Thoracic aorta (tissue), 2 donors: ENCODE measurements around the gene ORC6. TPM values are rescaled to one million over a fixed set of nuclear protein-coding genes. Genes with fewer than 3 reads are reported as not detected.

ENCODE experiments used
- ATAC-seq: fragments of 150-250 bp; one replicate; pipeline ENCODE4 v1.8.0; 2017; ENCODE audit warnings: low read depth; ENCODE audit not compliant: insufficient number of reproducible peaks, low FRiP score
- DNase-seq: peaks from one replicate; pipeline ENCODE4 v3.0.0-alpha.2; 2020; ENCODE audit warnings: low spot score
- H3K27ac ChIP-seq, 2 donors: fragments of 200-600 bp; sonication (generic); 1 replicate in 1 of 2; 2 replicates in 1 of 2; pipeline ENCODE4 v1.5.1; 2016; ENCODE audit warnings: mild to moderate bottlenecking in 2 of 2, moderate library complexity in 2 of 2
- H3K27me3 ChIP-seq: fragments of 200-600 bp; sonication (generic); replicated peaks from 2 replicates; pipeline ENCODE4 v1.6.0; 2016; ENCODE audit warnings: mild to moderate bottlenecking; ENCODE audit not compliant: insufficient read depth
- H3K36me3 ChIP-seq: fragments of 200-600 bp; sonication (generic); one replicate; pipeline ENCODE4 v1.5.1; 2016
- H3K4me1 ChIP-seq, 2 donors: fragments of 200-600 bp; sonication (generic); 1 replicate in 1 of 2; 2 replicates in 1 of 2; pipeline versions ENCODE4 v1.5.1 to v1.6.0; 2016; ENCODE audit warnings: low read depth in 2 of 2, mild to moderate bottlenecking in 1 of 2; ENCODE audit not compliant: control insufficient read depth in 1 of 2
- H3K4me3 ChIP-seq: fragments of 200-600 bp; sonication (generic); 2 replicates; pipeline ENCODE4 v1.5.1; 2016; ENCODE audit warnings: mild to moderate bottlenecking
- H3K9me3 ChIP-seq: fragments of 200-600 bp; sonication (generic); 2 replicates; pipeline ENCODE4 v1.5.1; 2016
- total RNA-seq, 2 donors: library from RNA; depleted of rRNA; stranded (reverse); fragments of >200 nt; gene quantifications; one replicate each; pipeline versions ENCODE4 v1.1.0 to v1.2.3, GENCODE V29; 2016
- TF ChIP-seq, protein P1 (sequence below): fragments of 200-600 bp; sonication (generic); IDR thresholded peaks from one replicate; pipeline ENCODE4 v1.5.1; 2019; ENCODE audit warnings: antibody characterized with exemption

Gene ORC6
- total RNA-seq, 2 donors from 2014 or later = 2.0 to 14.8 TPM

DNA sequence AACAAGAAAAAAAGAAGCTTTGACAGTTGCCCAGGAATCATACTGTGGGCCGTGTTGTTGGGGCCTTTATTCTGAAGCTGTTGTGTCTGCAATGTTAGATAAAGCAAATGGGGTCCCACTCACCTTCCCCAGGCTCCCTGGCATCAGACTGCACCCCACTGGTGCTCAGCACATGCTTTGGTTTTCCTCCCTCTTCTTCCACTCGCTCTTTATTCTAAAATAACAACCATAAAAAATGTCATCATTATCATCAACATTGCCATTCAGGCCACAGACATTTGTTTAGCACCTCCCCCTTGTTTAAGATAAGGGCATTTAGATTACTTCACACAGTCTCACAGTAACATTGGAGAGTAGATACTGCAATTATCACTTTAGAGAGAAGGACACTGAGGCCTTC, 50.5 kb downstream of the ORC6 start:
- no peak overlapping the region for H3K27ac ChIP-seq
- TF ChIP-seq, protein P1, sequence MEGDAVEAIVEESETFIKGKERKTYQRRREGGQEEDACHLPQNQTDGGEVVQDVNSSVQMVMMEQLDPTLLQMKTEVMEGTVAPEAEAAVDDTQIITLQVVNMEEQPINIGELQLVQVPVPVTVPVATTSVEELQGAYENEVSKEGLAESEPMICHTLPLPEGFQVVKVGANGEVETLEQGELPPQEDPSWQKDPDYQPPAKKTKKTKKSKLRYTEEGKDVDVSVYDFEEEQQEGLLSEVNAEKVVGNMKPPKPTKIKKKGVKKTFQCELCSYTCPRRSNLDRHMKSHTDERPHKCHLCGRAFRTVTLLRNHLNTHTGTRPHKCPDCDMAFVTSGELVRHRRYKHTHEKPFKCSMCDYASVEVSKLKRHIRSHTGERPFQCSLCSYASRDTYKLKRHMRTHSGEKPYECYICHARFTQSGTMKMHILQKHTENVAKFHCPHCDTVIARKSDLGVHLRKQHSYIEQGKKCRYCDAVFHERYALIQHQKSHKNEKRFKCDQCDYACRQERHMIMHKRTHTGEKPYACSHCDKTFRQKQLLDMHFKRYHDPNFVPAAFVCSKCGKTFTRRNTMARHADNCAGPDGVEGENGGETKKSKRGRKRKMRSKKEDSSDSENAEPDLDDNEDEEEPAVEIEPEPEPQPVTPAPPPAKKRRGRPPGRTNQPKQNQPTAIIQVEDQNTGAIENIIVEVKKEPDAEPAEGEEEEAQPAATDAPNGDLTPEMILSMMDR = no peak
- no peaks in the 10 kb centered on the region for H3K9me3 ChIP-seq
- DNase-seq (no peak), ATAC-seq (no peak)
- H3K27me3 ChIP-seq = no peaks in the 10 kb centered on the region
- H3K36me3 ChIP-seq = no peaks in the 10 kb centered on the region
- no peak overlapping the region for H3K4me3 ChIP-seq
- H3K4me1 ChIP-seq = peaks cover 0 to 6% of the 10 kb centered on the region in 2 donors

DNA sequence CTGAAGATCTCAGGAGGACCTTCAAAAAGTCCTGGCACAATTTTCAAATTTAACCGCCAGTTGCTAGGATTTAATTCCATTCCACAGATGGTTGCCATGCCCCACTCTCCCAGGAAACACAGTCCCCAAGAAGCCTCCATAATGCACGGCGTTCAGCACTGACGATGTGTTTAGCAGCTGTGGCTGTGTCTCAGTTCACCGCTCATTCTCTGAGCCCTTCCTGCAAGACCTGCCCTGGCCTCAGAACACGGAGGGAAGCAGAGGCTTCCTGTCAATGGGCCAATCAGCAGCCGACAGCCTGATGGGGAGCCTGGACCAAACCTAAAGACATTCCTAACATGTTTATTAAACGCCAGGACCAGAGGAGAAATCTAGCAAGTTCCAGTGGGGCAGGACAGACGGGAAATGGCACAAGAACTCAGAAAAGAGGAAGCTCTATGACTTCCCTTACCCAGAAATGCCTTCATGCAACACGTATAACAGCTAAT, 53.8 kb downstream of the ORC6 start:
- no peaks in the 10 kb centered on the region for H3K9me3 ChIP-seq
- H3K36me3 ChIP-seq = no peaks in the 10 kb centered on the region
- peaks cover 0 to 6% of the 10 kb centered on the region in 2 donors for H3K4me1 ChIP-seq
- no peak overlapping the region for H3K4me3 ChIP-seq
- ATAC-seq (no peak), DNase-seq (no peak)
- no peak overlapping the region for H3K27ac ChIP-seq
- TF ChIP-seq, protein P1 = no peak
- H3K27me3 ChIP-seq = no peaks in the 10 kb centered on the region

DNA sequence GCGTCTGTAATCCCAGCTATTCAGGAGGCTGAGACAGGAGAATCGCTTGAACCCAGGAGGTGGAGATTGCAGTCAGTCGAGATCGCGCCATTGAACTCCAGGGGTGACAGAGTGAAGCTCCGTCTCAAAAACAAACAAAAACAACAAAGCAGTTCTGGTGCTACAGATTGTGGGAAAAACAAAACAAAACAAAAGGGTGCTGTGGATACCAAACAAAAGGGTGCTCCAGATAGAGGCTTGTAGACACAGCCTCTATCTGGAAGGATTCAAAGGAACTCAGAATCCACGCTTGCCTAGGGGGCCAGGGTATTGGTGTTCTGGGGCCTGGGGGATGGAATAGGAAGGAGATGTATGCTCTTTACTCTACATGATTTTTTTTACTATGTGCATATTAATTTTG, 56.2 kb downstream of the ORC6 start:
- H3K4me1 ChIP-seq = peaks cover 0 to 6% of the 10 kb centered on the region in 2 donors
- no peak overlapping the region for H3K27ac ChIP-seq
- TF ChIP-seq, protein P1 = no peak
- ATAC-seq (no peak), DNase-seq (no peak)
- H3K9me3 ChIP-seq = no peaks in the 10 kb centered on the region
- H3K27me3 ChIP-seq = no peaks in the 10 kb centered on the region
- H3K4me3 ChIP-seq = no peak overlapping the region
- no peaks in the 10 kb centered on the region for H3K36me3 ChIP-seq

DNA sequence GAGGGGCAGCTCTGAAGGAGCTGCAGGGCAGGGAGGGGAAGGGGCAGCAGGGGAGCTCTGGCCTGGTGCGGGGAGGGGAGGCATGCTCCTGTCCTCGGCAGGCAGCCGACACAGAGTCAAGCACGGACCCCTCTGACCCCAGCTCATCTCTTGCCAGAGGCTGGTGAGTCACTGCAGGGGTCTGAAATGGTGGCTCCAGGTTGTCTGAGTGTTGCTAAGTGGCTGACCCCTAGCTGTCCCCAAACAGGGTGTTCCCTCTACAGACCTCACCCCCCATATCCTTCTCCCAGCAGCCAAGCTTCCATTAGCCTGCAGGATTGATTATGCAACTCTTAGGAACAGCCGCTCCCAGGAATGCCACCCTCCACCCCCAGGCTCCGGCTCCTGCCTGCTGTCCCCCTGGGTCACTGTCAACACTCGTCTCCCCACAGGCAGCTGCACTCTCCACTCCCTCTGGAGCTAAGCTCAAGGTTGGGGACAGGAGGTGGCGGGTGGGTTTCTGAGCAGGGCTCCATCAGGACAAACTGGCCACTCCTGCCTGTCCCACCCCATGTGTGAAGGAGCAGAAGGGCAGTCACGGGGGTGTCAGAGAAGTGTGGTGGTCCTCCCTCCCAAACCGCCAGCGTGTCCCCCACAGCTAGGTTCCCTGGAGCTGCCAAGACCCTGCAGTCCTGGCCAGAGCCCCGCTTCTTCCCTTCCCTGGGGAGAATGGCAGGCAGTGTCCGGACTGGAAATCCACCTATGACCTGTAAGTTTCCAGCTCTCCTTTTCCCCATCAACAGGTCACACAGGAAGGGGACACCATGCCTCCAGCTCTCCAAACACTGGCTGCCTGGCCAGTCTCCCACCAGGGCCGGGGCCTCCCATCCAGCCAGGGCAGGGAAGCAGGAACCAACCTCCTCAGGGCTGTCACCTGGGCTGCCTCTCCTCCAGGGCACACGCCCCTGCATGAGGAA, 57.6 kb downstream of the ORC6 start:
- Histone ChIP-seq H3K36me3 (no peaks in the 10 kb centered on the region), H3K27me3 (no peaks in the 10 kb centered on the region), H3K9me3 (no peaks in the 10 kb centered on the region), H3K27ac (no peak overlapping the region), H3K4me1 (peaks cover 0 to 6% of the 10 kb centered on the region in 2 donors), H3K4me3 (no peak overlapping the region)
- ATAC-seq = no peak
- TF ChIP-seq, protein P1 = no peak
- DNase-seq = no peak

Other genes with a start within 250 kb of the ORC6 start
- gene SHCBP1, start 68.3 kb upstream of the ORC6 start, total RNA-seq = under 1 TPM; 0.49 to 0.54 TPM
- gene VPS35, start 481 bp upstream of the ORC6 start, total RNA-seq = 10 to 100 TPM; 32.9 to 69.9 TPM
- gene MYLK3, start 58.7 kb downstream of the ORC6 start, total RNA-seq = 1 to 10 TPM in 1 of 2 donors, under 1 TPM in 1; 0.14 to 3.0 TPM
- gene C16orf87, start 141.5 kb downstream of the ORC6 start, total RNA-seq = 1 to 10 TPM; 6.9 to 8.8 TPM
- gene GPT2, start 194.7 kb downstream of the ORC6 start, total RNA-seq = 1 to 10 TPM; 5.1 to 6.8 TPM